ENCODE data around the gene NFIA.
"Not testable (repeated sequence)": the region's sequence is repeated elsewhere in the genome, so short reads cannot be mapped to it uniquely, and the experiment has no call there.

NFIA gene

DNA sequence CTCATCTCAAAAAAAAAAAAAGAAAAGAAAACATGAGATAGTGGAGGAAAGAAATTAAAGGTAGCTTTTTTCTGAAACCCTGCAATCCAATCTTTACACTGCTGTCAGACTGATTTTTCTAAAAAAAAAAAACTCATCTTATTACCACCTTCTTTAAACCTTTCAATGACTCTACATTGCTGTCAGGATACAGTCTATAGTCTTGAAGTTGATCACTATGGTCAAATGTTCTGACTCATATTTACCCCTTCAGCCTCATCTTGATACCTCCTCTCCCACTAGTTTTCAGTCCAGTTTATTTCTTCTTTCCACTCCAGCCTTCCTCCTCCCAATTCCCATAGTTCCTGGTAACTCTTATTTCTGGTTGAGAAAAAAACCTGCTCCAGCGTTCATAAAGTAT lies 17.7 kb upstream of the NFIA start:
- H3K4me3 ChIP-seq = no peak overlapping the region
- TF ChIP-seq, protein P1, sequence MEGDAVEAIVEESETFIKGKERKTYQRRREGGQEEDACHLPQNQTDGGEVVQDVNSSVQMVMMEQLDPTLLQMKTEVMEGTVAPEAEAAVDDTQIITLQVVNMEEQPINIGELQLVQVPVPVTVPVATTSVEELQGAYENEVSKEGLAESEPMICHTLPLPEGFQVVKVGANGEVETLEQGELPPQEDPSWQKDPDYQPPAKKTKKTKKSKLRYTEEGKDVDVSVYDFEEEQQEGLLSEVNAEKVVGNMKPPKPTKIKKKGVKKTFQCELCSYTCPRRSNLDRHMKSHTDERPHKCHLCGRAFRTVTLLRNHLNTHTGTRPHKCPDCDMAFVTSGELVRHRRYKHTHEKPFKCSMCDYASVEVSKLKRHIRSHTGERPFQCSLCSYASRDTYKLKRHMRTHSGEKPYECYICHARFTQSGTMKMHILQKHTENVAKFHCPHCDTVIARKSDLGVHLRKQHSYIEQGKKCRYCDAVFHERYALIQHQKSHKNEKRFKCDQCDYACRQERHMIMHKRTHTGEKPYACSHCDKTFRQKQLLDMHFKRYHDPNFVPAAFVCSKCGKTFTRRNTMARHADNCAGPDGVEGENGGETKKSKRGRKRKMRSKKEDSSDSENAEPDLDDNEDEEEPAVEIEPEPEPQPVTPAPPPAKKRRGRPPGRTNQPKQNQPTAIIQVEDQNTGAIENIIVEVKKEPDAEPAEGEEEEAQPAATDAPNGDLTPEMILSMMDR (IDR thresholded peaks at IDR 0.05) = no peak
- no peak for DNase-seq (ENCODE audit: low spot score)
- no peak overlapping the region for H3K27ac ChIP-seq

DNA sequence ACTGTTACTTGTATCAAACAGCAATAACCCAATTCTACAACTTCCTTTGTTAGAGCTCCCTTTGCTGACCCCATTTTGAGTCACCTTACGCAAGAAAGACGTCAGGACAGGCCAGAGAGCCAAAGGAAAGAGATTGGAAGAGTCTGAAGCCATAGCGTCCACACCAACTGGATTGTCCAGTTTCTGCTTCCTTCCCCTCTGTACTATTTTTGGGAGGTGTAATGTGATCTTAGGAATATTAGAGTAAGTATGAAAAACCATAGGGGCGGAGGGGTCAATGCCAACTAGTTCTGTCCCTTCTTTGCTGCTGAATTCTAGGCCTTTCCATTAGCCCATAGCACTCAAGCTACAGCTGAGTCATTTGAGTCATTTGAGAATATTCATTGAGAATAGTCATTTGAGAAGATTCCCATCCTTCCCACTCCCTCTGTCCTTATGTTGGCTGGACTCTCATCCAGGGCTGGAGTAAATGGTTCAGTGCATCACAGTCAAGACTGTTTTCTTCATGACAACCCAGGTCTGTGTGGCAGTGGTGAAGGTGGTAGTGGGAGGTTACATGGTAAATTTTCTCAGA lies 14.8 kb upstream of the NFIA start:
- Histone ChIP-seq H3K27ac (no peak overlapping the region), H3K4me3 (no peak overlapping the region)
- TF ChIP-seq, protein P1 (IDR thresholded peaks at IDR 0.05) = no peak
- DNase-seq (ENCODE audit: low spot score) = no peak

DNA sequence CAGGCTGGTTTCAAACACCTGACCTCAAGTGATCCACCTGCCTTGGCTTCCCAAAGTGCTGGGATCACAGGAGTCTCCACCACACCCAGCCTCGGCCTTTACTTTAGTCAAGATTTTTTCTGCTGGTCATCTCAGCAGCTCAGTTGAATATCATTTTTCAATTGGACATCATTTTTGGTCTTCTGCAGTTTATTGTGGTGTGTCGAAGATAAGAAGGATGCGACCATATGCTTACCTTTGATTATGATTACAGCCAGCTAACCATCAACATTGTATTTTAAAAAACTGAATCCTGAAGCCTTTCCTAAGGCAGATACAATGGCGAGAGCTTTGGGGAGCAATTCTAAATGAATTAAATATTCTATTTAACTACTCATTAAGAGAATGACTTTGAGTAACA lies 12.3 kb upstream of the NFIA start:
- TF ChIP-seq, protein P1 (IDR thresholded peaks at IDR 0.05) = no peak
- no peak overlapping the region for H3K27ac ChIP-seq
- no peak for DNase-seq (ENCODE audit: low spot score)
- H3K4me3 ChIP-seq = no peak overlapping the region

DNA sequence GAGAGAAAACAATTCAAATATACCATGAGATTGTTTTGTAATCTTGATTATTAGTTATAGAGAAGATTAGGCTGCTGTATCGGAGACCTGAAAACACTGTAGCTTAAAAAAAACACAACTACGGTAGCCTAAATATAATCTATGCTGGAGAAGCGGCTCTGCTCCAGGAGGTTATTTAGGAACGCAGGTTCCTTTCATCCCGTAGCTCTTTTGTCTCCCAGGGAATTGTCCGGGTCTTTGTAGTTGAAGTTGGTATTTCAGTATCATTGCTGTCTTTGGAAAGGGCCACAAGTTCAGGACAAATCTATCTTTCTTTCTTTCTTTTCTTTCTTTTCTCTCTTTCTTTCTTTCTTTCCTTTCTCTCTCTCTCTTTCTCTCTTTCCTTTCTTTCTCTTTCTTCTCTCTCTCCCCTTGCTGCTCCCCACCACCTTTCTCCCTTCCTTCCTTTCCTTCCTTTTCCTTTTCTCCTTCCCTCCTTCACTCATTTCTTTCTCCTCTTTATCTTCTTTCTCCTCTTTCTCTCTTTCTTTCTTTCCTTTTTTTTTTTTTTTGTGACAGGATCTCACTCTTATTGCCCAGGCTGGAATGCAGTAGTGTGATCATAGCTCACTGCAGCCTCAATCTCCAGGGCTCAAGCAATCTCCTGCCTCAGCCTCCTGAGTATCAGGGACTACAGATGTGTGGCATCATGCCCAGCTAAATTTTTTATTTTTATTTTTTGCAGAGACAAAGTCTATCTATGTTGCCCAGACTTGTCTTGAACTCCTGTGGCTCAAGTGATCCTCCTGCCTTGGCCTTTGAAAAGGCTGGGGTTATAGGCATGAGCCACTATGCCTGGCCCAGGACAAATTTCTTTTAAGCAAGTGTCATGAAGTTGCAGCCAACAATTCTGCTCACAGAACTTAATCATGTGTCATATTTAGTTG lies 10.9 kb upstream of the NFIA start:
- no peak overlapping the region for H3K4me3 ChIP-seq
- no peak overlapping the region for H3K27ac ChIP-seq
- no peak for DNase-seq (ENCODE audit: low spot score)
- TF ChIP-seq, protein P1 (IDR thresholded peaks at IDR 0.05) = no peak

DNA sequence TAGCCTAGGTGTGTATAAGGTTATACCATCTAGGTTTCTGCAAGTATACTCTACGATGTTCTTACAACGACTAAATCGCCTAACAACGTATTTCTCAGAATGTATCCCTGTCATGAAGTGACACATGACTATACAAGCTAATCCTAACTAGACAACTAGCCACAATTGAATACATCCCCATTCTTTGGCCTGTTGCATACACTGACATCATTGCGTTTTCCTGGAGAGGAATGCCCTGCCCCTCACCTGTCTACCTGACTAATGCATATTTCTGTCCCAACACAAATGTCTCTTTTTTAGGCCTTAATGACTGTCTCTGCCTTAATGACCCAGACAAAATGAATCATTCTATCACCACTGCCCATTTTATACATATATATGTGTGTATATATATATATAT lies 8.5 kb upstream of the NFIA start:
- DNase-seq (ENCODE audit: low spot score) = no peak
- no peak overlapping the region for H3K4me3 ChIP-seq
- no peak overlapping the region for H3K27ac ChIP-seq
- TF ChIP-seq, protein P1 (IDR thresholded peaks at IDR 0.05) = no peak

DNA sequence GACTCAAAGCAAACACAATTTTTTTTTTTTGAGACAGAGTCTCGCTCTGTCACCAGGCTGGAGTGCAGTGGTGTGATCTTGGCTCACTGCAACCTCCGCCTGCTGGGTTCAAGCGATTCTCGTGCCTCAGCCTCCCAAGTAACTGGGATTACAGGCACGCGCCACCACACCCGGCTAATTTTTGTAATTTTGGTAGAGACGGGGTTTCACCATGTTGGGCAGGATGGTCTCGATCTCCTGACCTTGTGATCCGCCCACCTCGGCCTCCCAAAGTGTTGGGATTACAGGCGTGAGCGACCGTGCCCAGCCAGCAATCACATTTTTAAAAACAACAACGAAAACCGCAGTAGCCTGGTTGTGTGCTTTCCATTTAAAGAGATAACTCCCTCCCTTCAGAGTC lies 6.5 kb upstream of the NFIA start:
- not testable (repeated sequence) for H3K4me3 ChIP-seq; DNase-seq (ENCODE audit: low spot score)
- H3K27ac ChIP-seq = peak overlapping the region in 1 of 2 donors; percentile 83

DNA sequence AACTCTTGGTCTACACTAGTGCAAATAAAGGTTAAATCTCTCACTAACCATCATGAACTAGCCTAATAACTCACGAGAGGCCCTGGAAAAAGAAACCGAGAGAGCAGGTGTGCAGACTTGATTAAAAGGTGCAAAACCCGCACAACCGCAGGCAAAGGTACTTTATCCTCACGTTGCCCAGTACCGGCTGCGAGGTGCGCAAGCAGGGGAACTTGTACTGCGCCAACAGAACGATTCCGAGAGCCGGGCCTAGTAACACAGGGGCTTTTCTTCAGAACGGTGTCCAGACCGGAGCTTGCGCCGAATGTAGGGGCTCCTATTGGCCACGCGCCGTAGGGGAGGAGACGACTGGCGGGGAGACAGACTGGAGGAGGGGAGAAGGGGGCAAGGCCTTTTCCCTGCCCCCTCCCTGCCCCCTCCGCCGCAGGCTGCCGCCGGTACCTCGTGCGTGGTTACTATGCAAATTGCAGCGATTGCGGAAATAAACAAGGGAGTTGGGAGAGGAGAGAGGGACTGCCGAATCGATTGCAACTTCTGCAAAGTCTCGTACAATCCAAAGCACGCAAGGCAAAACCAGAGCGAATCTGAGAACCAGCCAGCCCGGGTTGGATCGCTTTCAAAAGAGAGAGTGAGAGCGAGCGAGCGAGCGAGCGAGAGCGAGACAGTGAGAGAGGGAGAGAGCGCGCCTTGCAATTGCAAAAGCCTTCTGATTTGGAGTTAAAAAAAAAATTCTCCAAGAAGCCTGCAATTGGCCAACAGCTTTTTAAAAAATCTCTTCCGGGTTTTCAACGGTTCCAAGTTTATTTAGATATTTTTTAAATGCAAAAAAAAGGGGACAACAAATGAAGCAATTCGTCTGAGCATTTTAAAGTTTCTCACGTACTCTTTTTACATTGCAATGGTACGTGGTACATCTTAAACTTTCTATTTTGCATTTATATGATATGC lies 5.4 kb upstream of the NFIA start:
- TF ChIP-seq, protein P1 (IDR thresholded peaks at IDR 0.05) = no peak
- DNase-seq (ENCODE audit: low spot score) = peak; percentile 90
- peak overlapping the region; percentile 74 for H3K4me3 ChIP-seq
- H3K27ac ChIP-seq = peak overlapping the region; percentile 70 to 83

All from coronary artery (tissue), 2 donors.